H9 (cell line): ENCODE results near the gene RGS9. TPM values are rescaled to one million over a fixed set of nuclear protein-coding genes. Genes with fewer than 3 reads are reported as not detected.

ENCODE experiments used
- DNase-seq: peaks from one replicate; pipeline ENCODE4 v3.0.0-alpha.2; 2017
- H2AFZ ChIP-seq: one replicate; pipeline ENCODE4 v1.6.1; 2013; ENCODE audit warnings: mild to moderate bottlenecking, low read length, control low read depth, moderate library complexity
- H2AK5ac ChIP-seq: 2 replicates; pipeline ENCODE4 v1.6.1; 2013; ENCODE audit warnings: low read length, control low read depth, mixed read lengths; ENCODE audit not compliant: insufficient read length
- H2BK120ac ChIP-seq: one replicate; pipeline ENCODE4 v1.6.1; 2013; ENCODE audit warnings: low read depth, mild to moderate bottlenecking, low read length, control low read depth, inconsistent platforms; ENCODE audit not compliant: poor library complexity, severe bottlenecking
- H2BK12ac ChIP-seq: 2 replicates; pipeline ENCODE4 v1.6.1; 2013; ENCODE audit warnings: low read length, control low read depth, mixed read lengths, low read depth; ENCODE audit not compliant: insufficient read length
- H2BK15ac ChIP-seq: 2 replicates; pipeline ENCODE4 v1.6.1; 2013; ENCODE audit warnings: low read depth, low read length, control low read depth
- H2BK20ac ChIP-seq: one replicate; pipeline ENCODE4 v1.6.1; 2013; ENCODE audit warnings: low read depth, mild to moderate bottlenecking, low read length, control low read depth, inconsistent platforms; ENCODE audit not compliant: poor library complexity, severe bottlenecking
- H2BK5ac ChIP-seq: 2 replicates; pipeline ENCODE4 v1.6.1; 2013; ENCODE audit warnings: low read length, control low read depth, mixed read lengths; ENCODE audit not compliant: insufficient read length
- H3K14ac ChIP-seq: 2 replicates; pipeline ENCODE4 v1.6.1; 2013; ENCODE audit warnings: low read length, control low read depth; ENCODE audit not compliant: insufficient read depth
- H3K18ac ChIP-seq: 2 replicates; pipeline ENCODE4 v1.6.1; 2013; ENCODE audit warnings: low read depth, mild to moderate bottlenecking, mixed read lengths, low read length, control low read depth; ENCODE audit not compliant: insufficient read length
- H3K23ac ChIP-seq: 2 replicates; pipeline ENCODE4 v1.6.1; 2013; ENCODE audit warnings: low read length, control low read depth, mixed read lengths, low read depth; ENCODE audit not compliant: insufficient read length
- H3K23me2 ChIP-seq: 2 replicates; pipeline ENCODE4 v1.6.1; 2013; ENCODE audit warnings: low read depth, mild to moderate bottlenecking, mixed read lengths, low read length, control low read depth; ENCODE audit not compliant: insufficient read length, poor library complexity, severe bottlenecking
- H3K27ac ChIP-seq: 2 replicates; pipeline ENCODE4 v1.5.1; 2013; ENCODE audit warnings: low read length, control low read depth, mixed read lengths, low read depth; ENCODE audit not compliant: insufficient read length
- H3K27me3 ChIP-seq: 2 replicates; pipeline ENCODE4 v1.6.1; 2013; ENCODE audit warnings: low read length, control low read depth, inconsistent platforms; ENCODE audit not compliant: insufficient read depth
- H3K4ac ChIP-seq: 2 replicates; pipeline ENCODE4 v1.6.1; 2013; ENCODE audit warnings: low read depth, mild to moderate bottlenecking, control low read depth, inconsistent platforms, low read length, moderate library complexity
- H3K4me1 ChIP-seq: 2 replicates; pipeline ENCODE4 v1.6.1; 2013; ENCODE audit warnings: low read length, control low read depth, inconsistent platforms; ENCODE audit not compliant: insufficient read depth
- H3K4me2 ChIP-seq: 2 replicates; pipeline ENCODE4 v1.6.1; 2013; ENCODE audit warnings: low read length, control low read depth, mixed read lengths; ENCODE audit not compliant: insufficient read length, insufficient read depth
- H3K56ac ChIP-seq: 2 replicates; pipeline ENCODE4 v1.6.1; 2013; ENCODE audit warnings: low read depth, mild to moderate bottlenecking, mixed read lengths, low read length, control low read depth; ENCODE audit not compliant: insufficient read length
- H3K79me1 ChIP-seq: 2 replicates; pipeline ENCODE4 v1.6.1; 2013; ENCODE audit warnings: low read depth, mild to moderate bottlenecking, moderate library complexity, low read length, control low read depth, inconsistent platforms; ENCODE audit not compliant: insufficient read depth, poor library complexity, severe bottlenecking
- H3K79me2 ChIP-seq: 2 replicates; pipeline ENCODE4 v1.6.1; 2013; ENCODE audit warnings: low read length, control low read depth, inconsistent platforms; ENCODE audit not compliant: insufficient read depth
- H3K9ac ChIP-seq: 2 replicates; pipeline ENCODE4 v1.6.1; 2013; ENCODE audit warnings: low read length, control low read depth, mixed read lengths; ENCODE audit not compliant: insufficient read length; ENCODE audit errors: extremely low read depth
- H3K9me3 ChIP-seq: one replicate; pipeline ENCODE4 v1.6.1; 2013; ENCODE audit warnings: low read depth, low read length, inconsistent platforms; ENCODE audit not compliant: control insufficient read depth
- H3T11ph ChIP-seq: one replicate; pipeline ENCODE4 v1.6.1; 2013; ENCODE audit warnings: mild to moderate bottlenecking, low read length, control low read depth, inconsistent platforms
- H4K20me1 ChIP-seq: one replicate; pipeline ENCODE4 v1.6.1; 2013; ENCODE audit not compliant: control insufficient read depth, insufficient read length, insufficient read depth
- H4K5ac ChIP-seq: 2 replicates; pipeline ENCODE4 v1.6.1; 2013; ENCODE audit warnings: low read depth, mild to moderate bottlenecking, mixed read lengths, low read length, control low read depth; ENCODE audit not compliant: insufficient read length
- H4K8ac ChIP-seq: replicated peaks from 2 replicates; pipeline ENCODE4 v1.6.1; 2013; ENCODE audit warnings: low read length, control low read depth, mixed read lengths, low read depth; ENCODE audit not compliant: insufficient read length
- H4K91ac ChIP-seq: 2 replicates; pipeline ENCODE4 v1.6.1; 2013; ENCODE audit warnings: low read depth, mild to moderate bottlenecking, moderate library complexity, mixed read lengths, low read length, control low read depth; ENCODE audit not compliant: insufficient read length
- H3K27ac Mint-ChIP-seq, 3 experiments: 2 replicates in 2 of 3; 3 replicates in 1 of 3; pipeline ENCODE4 v1.8.0; 2020 to 2021; ENCODE audit warnings: mixed read lengths in 3 of 3, mild to moderate bottlenecking in 1 of 3, moderate library complexity in 1 of 3
- H3K27me3 Mint-ChIP-seq: 2 replicates; pipeline ENCODE4 v1.8.0; 2021; ENCODE audit warnings: low read depth, mild to moderate bottlenecking, moderate library complexity, mixed read lengths
- H3K36me3 Mint-ChIP-seq, 3 experiments: 2 replicates in 2 of 3; 3 replicates in 1 of 3; pipeline ENCODE4 v1.8.0; 2020 to 2021; ENCODE audit warnings: low read depth in 3 of 3, mixed read lengths in 3 of 3; ENCODE audit not compliant: insufficient read depth in 1 of 3
- H3K4me1 Mint-ChIP-seq, 2 experiments: 2 replicates each; pipeline ENCODE4 v1.8.0; 2020; ENCODE audit warnings: mixed read lengths in 2 of 2
- H3K4me3 Mint-ChIP-seq, 2 experiments: 2 replicates in 1 of 2; 3 replicates in 1 of 2; pipeline ENCODE4 v1.8.0; 2020 to 2021; ENCODE audit warnings: mild to moderate bottlenecking in 2 of 2, mixed read lengths in 2 of 2, moderate library complexity in 1 of 2
- H3K9me3 Mint-ChIP-seq, 2 experiments: 2 replicates in 1 of 2; 3 replicates in 1 of 2; pipeline ENCODE4 v1.8.0; 2020; ENCODE audit warnings: mild to moderate bottlenecking in 2 of 2, mixed read lengths in 2 of 2, moderate library complexity in 1 of 2
- WGBS: extraction: QIAGEN DNeasy Blood & Tissue Kit; methylation state at CpG from one replicate; pipeline ENCODE4 v1.1.7; 2013; ENCODE audit warnings: missing lambda C conversion rate, low lambda C conversion rate, mixed read lengths; ENCODE audit not compliant: insufficient read length; ENCODE audit errors: extremely low coverage; 5-methylcytosine and 5-hydroxymethylcytosine counted together
- total RNA-seq: library from RNA; stranded (reverse); gene quantifications from 2 replicates; pipeline ENCODE4 v1.2.1, GENCODE V29; 2021
- TF ChIP-seq, protein P1 (sequence below): fragments of 200-600 bp; sonication (generic); conservative IDR thresholded peaks from 3 replicates; pipeline ENCODE4 v1.8.0; 2021; ENCODE audit warnings: antibody characterized with exemption, mild to moderate bottlenecking

RGS9 gene
- total RNA-seq, 1 experiment from 2014 or later, result 12.0 TPM

- no peak overlapping the region for H3K4ac ChIP-seq
- no peak for DNase-seq
- H3K79me2 ChIP-seq, result no peaks in the 10 kb centered on the region
- no peak overlapping the region for H3K27ac ChIP-seq
- no peaks in the 10 kb centered on the region for H3K9me3 ChIP-seq
- no peaks in the 10 kb centered on the region for H3K79me1 ChIP-seq
- no peak overlapping the region for H3K18ac ChIP-seq
- no peak overlapping the region for H3K23ac ChIP-seq
- no peak overlapping the region for H2AK5ac ChIP-seq
- H3K4me1 Mint-ChIP-seq, result peaks cover 10 to 24% of the 10 kb centered on the region in 2 experiments
- no peak overlapping the region for H2BK5ac ChIP-seq
- H3K27ac Mint-ChIP-seq, result no peak overlapping the region
- no peak overlapping the region for H3K9ac ChIP-seq
- H3K9me3 Mint-ChIP-seq, result no peaks in the 10 kb centered on the region
- TF ChIP-seq, protein P1, sequence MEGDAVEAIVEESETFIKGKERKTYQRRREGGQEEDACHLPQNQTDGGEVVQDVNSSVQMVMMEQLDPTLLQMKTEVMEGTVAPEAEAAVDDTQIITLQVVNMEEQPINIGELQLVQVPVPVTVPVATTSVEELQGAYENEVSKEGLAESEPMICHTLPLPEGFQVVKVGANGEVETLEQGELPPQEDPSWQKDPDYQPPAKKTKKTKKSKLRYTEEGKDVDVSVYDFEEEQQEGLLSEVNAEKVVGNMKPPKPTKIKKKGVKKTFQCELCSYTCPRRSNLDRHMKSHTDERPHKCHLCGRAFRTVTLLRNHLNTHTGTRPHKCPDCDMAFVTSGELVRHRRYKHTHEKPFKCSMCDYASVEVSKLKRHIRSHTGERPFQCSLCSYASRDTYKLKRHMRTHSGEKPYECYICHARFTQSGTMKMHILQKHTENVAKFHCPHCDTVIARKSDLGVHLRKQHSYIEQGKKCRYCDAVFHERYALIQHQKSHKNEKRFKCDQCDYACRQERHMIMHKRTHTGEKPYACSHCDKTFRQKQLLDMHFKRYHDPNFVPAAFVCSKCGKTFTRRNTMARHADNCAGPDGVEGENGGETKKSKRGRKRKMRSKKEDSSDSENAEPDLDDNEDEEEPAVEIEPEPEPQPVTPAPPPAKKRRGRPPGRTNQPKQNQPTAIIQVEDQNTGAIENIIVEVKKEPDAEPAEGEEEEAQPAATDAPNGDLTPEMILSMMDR, result no peak
- H3K23me2 ChIP-seq, result no peaks in the 10 kb centered on the region
- no peak overlapping the region for H3K4me2 ChIP-seq
- no peaks in the 10 kb centered on the region for H3K27me3 ChIP-seq
- H3T11ph ChIP-seq, result no peak overlapping the region
- H3K56ac ChIP-seq, result no peak overlapping the region
- H2BK12ac ChIP-seq, result no peak overlapping the region
- H2BK120ac ChIP-seq, result no peak overlapping the region
- H3K36me3 Mint-ChIP-seq, result no peaks in the 10 kb centered on the region
- H4K20me1 ChIP-seq, result no peaks in the 10 kb centered on the region
- no peak overlapping the region for H4K91ac ChIP-seq
- peaks cover 6% of the 10 kb centered on the region; the same call in 1 of the 2 replicates for H3K4me1 ChIP-seq
- no peak overlapping the region for H2BK20ac ChIP-seq
- WGBS, result no CpG with 5 or more reads among the region's 7 CpGs
- no peak overlapping the region for H4K5ac ChIP-seq
- H4K8ac ChIP-seq, result no peak overlapping the region
- no peaks in the 10 kb centered on the region for H3K27me3 Mint-ChIP-seq
- H3K4me3 Mint-ChIP-seq, result no peak overlapping the region
- H2BK15ac ChIP-seq, result no peak overlapping the region
- H2AFZ ChIP-seq, result no peak overlapping the region
- no peak overlapping the region for H3K14ac ChIP-seq
Observed at GRCh38 chr17:65195716-65196115, 58.5 kb downstream of the RGS9 start.
